Myocyte (in vitro differentiated cells): ENCODE data around the gene LCE6A. TPM values are rescaled to one million over a fixed set of nuclear protein-coding genes. Genes with fewer than 3 reads are reported as not detected.
A peak's percentile ranks its signal among the peaks of the same experiment; 100 is the strongest.

Source experiments
- DNase-seq: peaks from one replicate; pipeline ENCODE4 v3.0.0-alpha.2; 2012; ENCODE audit warnings: low read depth
- polyA plus RNA-seq: library from polyadenylated mRNA; unstranded; fragments of >200 nt; gene quantifications from one replicate; pipeline ENCODE4 v1.2.1, GENCODE V29; 2012; ENCODE audit warnings: missing spikeins
- total RNA-seq: library from RNA; depleted of rRNA; stranded (reverse); fragments of >200 nt; gene quantifications from 2 replicates; pipeline ENCODE4 v1.2.3, GENCODE V29; 2014

Gene LCE6A, protein sequence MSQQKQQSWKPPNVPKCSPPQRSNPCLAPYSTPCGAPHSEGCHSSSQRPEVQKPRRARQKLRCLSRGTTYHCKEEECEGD
- not detected in 2 replicates for total RNA-seq
- not detected for polyA plus RNA-seq

DNA sequence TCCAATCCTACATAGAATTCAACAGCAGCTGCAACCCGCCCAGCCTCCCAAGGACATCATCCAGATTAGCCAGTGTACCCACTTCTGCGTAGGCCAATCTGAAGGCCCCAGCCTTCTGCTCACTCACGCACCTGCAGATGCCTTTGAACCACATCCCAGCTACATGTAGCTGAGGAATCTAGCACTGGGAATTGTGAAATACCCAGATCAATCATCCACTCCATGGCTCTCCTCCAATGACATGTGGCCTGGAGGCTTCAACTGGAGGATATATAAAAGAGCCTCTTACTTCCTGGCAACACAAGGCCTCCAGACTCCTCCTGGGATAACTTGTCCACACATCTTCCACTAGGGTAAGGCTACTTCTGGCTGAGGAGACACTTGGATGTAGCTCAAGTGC lies at the start of gene LCE6A:
Gene LCE6A, plus strand, starts transcription at position 301 of the 400 bp plus-strand sequence. CDS start 665 bp downstream, outside the sequence.
- DNase-seq = no peak

DNA sequence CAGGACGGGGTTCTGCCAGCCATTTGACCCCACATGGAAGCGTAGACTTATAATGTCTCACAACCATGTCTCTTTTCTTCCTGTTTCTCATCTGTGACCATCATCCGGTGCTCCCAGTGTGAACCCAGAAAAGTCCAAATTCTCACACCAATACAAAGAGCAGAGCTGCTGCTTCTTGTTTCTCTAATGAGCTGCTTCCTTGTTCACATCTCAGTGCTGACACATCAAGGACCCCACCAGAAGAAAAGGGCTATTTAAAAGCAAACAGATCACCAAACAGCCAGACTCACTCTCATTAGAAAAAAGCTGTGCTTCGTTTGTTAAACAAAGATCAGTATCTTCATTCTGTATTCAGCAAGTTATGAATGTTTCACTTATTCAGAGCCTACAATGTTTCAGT lies 47.0 kb upstream of the LCE6A start:
- no peak for DNase-seq

DNA sequence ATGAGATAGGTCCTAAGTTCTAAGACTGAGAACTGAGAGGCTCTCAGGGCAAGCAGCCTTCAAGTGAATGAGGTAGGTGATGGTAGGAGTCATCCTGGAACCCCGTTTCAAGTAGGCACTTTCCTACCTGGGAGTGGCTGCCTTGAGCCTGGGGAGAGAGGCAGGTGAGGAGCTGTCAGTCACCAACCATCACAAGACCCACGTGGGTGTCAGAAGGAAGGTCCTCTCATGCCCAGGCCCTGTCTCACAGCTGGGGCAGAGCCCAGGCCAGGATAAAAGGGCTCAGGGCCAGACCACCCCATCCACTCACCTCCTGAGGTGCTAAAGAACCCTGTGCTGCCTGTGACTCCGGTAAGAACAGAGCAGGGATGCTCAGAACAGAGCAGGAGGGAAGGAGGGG lies 46.2 kb upstream of the LCE6A start, which contains the start of gene LCE1D:
Gene LCE1D, plus strand, starts transcription at position 301 of the 400 bp plus-strand sequence. CDS start 1,074 bp downstream, outside the sequence.
- no peak for DNase-seq

DNA sequence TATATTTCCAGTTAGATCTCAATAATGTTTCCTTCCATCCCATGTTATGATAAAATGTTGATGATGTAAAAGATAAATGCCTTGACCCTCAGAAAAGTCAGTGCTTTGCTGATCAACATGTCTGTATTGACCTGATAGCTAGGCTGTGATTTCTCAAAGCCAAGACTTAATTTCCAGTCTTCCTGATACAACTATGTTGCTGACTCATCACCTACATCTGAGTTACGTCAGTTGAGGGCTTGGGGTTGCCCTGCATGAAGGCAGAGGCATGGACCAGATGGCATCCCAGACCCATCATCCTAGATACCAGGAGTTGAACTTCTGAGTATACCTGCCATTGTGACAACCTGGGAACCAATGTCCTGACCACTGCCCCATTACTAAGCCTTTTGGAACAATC lies 41.3 kb upstream of the LCE6A start:
- no peak for DNase-seq

DNA sequence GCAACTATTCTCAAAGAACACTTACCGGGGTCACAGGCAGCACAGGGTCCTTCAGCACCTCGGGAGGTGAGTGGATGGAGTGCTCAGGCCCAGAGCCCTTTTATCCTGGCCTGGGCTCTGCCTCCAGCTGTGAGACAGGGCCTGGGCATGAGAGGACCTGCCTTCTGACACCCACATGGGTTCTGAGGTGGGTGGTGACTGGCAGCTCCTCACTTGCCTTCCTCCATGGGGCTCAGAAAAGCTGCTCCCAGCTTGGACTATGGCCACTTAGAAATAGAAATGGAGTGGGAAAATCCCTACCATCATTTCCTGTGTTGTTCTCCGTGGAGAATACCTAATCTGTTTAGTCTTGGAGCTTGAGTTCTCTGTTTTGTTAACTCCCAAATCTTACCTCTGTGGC lies 36.1 kb upstream of the LCE6A start, which contains the start of gene LCE1C:
Gene LCE1C, minus strand, starts transcription at position 76 of the 400 bp plus-strand sequence. CDS start 1,173 bp downstream, outside the sequence.
- DNase-seq = no peak

DNA sequence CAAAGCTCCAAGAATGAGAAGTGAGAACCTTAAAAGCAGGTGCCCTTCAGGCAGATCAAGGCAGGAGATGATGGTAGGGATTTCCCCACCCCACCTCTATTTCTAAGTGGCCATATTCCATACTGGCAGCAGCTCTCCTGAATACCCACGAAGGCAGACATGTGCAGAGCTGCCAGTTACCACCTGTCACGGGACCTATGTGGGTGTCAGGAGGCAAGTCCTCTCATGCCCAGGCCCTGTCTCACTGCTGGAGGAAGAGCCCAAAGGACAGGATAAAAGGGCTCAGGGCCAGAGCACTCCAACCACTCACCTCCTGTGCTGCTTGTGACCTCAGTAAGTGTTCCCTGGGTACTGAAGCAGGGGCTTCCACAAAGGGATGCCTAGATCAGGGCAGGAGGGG lies 31.6 kb upstream of the LCE6A start:
- DNase-seq = no peak

DNA sequence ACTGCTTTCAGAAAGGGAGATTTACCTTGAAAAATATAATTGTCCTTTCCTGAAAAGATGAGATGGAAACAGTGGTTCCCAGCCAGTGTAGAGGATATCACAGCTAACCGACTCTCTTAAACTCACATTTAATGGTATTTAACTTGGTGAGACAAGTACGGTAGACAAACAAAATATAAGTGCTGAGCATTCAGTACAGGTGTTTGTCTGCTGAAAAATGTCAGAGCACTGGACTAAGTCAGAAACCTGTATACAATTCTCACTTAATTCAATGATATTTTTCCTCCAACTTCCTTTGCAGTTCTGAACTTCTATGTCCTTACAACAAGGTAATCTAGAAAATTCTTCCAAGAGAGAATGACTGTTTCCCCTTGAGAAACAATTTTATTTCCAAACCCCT lies 31.0 kb upstream of the LCE6A start, which contains the start of gene LCE1B:
Gene LCE1B, plus strand, starts transcription at position 301 of the 400 bp plus-strand sequence. CDS start 476 bp downstream, outside the sequence.
- no peak for DNase-seq

DNA sequence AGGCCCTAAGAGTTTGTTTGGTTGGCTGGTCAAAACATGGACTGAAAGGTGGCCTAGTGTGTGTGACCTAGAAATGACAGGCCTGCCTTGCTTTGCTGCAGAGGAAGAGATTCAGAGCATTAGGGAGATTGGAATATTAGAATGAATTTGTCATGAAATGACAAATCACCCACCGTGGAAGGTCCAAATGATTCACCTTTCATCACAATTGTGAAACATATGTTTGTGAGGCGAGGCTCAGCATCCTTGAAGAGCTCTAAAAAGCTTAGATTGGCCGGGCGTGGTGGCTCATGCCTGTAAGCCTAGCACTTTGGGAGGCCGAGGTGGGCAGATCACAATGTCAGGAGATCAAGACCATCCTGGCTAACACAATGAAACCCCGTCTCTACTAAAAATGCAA lies 25.3 kb upstream of the LCE6A start:
- no peak for DNase-seq

DNA sequence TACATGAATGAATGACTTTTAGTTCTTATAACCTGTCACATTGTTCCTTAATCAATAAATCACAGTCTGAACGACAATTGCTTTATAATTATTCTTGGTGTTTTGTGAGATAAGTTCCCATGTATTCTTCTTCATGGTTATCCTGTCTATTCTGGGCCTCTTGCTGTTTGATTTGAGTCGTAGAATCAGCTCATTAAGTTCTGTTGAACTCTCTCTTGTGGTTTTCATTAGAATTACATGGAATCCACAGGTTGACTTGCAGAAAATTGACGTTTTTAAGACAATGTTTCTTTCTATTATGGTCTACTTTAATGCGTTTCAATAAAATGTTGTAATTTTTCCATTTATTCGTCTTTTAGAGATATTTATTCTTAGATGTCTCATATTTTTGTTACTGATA lies 19.4 kb upstream of the LCE6A start:
- no peak for DNase-seq

DNA sequence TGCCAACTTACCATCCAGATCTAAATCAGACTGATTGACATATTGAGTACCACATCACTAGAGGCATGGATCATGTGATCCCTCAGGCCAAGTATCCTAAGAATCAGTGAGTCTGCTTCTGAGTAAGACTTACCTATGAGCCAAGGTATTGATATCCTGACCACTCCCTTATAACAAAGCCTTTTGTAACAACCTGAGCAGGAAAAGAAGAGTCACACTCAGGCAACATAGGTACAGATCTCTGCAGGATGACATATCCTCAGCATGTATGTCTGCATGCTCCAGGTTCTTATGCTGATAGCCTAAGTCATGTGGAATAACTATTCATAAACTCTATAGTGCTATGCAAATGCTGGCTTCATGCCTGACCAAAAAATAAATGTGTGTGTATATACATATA lies 17.7 kb upstream of the LCE6A start:
- no peak for DNase-seq

DNA sequence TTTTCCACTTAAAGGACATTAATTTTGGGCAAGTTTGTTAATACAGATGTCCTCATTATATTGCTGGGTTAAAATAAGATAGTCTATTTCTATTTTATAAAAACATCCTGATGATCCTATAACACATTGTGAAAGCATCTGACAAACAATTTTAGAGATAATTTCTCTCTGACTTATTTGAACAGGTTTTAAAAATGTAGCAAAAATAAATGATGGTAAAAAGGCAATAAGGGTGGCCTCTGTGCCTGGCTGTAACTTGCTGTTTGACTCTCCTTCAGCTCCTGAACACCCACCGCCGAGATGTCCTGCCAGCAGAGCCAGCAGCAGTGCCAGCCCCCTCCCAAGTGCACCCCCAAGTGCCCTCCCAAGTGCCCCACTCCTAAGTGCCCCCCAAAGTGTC lies 15.5 kb upstream of the LCE6A start, which contains the start of gene LCE1A:
Gene LCE1A, plus strand, starts transcription at position 301 of the 400 bp plus-strand sequence. Its CDS starts 0 bp downstream, at position 301.
- no peak for DNase-seq

DNA sequence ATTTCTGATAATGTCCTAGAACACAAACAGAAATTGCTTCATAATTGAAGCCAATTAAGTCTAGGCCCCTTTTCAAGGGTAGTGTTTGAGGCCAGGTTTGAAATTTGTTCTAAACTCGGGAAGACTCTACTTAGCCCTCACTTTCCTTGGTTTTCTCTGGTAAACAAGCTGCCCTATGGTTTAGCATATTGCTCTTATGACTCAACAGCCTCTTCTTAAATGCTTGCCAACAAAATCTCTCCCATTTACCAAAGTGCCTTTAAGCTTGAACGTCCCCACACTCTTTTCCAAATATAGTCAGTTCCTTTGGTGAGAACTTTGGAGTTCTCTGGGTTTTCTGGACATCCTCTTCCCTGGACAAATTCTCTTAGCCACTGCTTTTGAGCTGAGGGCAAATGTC lies 5.8 kb upstream of the LCE6A start:
- no peak for DNase-seq

DNA sequence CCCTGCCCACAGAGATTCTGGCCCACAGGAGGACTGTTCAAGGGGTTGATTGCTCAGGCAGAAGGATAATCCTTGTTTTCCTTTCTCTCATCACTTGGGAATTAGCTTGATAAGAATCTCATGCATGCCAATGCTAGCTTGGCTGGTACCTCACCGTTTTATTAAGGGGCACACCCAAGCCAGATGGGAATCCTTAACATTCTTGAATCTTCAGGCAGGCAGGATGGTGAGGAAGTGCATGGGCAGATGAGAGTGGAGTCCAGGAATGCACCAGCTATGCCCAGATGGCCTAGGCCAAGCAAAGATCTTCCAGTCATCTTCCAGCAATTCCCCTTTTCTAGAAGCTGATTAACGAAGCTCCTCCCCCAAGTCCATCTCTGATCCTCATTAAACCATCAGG lies 13.0 kb downstream of the LCE6A start:
- DNase-seq = no peak

DNA sequence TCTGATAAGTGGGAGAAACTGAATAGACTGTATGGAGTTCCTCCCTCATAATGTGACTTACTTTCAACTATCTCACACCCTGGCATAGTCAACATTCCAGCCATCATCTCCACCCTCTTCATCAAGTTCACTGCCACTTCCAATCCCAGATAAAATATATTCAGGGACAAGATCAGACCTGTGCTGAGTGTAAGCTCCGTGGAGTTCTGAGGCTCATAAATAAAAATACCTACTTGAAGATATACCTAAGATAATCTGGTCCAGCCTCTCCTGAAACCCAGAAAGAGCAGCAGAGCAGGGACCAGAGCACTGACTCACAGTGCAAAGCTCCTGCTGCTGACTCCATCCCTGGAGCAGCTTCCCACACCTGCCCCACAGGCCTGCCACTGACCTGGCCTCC lies 15.4 kb downstream of the LCE6A start:
- DNase-seq = no peak

DNA sequence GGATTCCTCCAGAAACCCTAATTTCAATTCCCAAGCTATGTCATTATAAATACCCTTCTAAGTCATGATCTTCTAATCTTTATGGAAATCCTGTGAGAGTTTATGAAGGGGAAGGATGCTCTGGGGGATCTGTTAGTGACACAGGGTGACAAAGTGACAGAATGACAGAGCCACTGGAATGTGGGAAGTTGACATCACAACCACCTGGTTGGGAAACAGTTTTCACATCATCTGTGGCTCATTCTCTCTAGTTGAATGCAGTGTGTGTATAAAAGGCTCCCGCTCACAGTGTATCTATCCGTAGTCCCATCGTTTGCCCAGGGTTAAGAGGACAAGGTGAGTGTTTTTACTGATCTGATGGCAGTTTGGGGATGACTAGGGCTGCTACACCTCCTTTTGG lies 17.0 kb downstream of the LCE6A start, which contains the start of gene LCE7A:
Gene LCE7A, plus strand, starts transcription at position 301 of the 400 bp plus-strand sequence. CDS start 702 bp downstream, outside the sequence.
- DNase-seq = no peak

DNA sequence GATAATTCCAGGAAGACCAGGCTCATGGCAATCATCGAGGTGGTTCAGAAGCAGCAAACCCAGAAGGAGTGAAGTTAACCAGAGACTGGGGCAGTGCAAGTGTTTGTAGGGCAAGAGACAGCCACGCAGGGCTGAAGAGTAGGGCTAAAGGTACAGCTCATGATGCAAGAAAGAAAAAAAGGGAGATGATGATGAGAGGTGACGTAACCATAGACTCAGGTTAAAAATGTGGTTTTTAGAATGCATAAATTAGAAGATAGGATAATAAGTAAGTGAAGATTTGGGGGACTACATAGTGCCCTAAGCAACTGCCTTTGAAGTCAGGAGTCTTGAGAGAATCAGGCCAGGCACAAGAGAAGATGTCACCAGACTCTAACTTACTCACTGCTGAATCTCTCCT lies 17.5 kb downstream of the LCE6A start:
- DNase-seq = no peak

DNA sequence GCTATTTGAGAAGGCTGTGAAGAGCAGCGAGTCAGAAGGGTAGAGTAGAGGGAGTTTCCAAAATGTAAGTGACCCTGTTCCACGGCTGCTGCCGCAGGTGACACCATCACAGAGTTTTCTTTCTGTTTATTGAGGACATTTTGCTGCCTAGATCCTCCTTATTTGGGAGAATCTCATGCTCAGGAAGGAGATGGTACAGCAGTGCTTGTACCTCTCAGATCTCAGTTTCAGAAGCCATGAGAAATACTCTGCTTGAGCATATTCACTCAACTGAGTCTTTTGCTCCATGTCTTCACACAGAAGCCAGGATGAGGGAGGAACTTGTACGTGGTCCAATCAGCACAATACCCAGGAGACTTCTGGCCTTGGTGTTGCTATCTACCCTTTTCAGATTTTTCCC lies 18.7 kb downstream of the LCE6A start:
- no peak for DNase-seq

DNA sequence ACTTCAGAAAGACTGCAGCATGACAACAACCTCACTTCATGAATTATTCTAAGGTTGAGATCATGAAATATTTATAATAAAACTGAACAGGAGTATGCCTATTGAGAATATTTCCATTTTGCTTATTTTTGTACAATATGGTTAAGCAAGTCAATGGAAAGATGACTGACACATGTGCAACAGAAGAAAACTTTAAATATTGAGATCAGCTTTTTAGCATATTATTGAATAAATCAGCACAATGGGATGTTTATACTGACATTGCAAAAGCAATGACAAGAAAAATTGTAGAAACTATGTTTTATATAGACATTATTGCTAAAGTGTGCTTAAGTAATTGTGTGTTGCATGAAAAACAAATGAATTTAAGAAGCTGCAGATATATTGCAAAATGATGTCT lies 21.8 kb downstream of the LCE6A start:
- no peak for DNase-seq

DNA sequence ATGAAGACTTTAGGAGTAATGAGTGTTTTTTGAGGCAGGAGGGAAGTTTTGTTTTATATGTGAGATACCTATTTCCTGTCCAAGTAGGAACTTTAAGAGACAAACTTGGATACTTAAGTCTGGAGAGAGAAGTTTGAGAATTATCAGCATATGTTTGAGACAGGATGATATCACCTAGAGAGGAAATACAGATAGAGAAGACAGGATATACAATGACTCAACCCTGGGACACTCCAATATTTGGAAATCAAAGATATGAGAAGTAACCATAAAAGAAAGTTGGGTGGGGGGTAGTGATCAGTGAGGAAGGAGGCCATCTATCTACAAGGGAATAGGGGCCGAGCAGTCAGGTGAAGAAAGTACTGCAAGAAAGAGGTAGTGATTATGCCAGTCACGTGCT lies 23.7 kb downstream of the LCE6A start:
- no peak for DNase-seq

DNA sequence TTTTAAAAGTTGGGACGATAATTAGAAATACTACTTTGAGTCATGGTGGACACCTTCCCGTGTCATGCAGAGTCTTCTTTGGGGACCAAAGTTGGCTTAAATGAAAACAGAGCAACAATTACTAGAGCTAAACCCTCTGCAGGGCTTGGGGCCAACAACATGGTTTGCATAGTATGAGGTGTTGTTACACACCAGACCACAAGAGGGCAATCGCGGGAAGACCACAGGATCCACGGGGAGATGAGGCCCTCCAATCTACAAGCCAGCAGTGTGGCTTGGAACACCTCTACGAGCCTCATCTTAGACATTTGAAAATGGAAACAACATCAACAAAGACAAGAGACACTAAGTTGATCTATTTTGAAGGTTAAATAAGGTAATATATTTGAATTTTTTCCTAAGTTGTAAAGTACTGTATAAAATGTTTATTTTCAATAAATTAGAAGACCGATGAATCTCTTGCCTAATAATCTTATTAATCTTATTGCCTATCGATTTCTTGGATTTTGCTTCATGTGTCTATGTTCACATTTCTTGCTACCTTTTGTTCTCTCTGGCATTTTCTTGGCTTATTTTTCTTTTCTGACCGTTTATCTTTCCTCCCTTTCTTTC lies 27.3 kb downstream of the LCE6A start:
- peak; percentile 80 for DNase-seq

DNA sequence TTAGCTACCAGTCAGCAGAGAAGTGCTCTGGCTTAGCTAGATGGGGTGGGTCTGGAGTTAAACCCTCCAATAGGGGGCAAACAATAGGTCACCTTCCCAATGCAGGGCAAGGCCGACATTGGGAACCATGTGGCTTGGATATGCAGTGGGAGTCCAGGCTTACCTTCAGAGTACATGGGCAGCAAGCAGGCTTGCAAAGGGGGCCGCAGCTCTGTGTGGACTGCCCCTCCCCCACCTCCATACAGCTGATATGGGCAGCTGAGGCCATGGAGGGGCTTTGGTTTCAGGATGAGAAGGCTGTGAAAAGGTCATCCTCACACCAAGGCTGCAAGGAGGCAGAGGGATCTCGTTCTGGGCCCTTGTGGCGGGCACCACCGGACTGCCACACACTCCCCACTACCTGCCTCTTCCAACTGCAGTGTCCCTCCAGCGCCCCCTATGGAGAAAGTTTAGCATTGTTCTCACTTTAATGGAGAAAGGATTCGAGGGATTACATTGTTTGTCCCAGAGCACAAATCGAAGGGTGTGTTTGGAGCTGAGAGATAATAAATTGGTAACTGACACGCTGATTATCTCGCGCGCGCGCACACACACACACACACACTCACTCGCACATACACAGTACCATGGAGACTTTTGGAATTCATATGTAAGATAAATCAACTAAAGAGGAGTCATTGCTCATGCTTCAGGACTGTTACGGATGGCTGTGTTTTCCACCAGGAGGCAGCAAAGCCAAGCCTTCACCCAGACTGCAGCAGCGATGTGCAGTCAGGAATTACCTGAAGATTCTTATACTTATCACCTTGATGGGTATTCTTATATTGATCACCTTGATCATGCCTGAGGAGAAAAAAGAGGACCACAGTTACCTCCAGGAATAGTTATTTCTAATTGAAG lies 28.4 kb downstream of the LCE6A start:
- DNase-seq = no peak

DNA sequence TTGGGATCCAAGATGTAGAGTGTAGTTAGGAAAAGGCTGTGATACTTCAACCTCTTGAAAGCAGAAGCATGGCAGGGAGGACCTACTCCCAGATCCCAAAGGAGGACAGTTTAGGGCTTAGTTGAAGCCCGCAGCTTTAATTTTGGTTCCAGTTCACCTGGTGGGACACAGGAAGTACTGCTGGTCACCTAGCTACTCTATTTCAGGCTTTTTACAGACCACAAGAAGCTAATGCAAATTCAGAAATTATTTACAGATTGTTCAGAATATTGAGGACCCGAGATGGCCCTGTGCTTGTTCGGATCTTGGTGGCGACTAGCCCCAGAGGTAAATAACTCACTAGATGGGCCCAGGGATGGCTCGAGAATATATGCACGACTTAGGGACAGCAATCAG lies 29.1 kb downstream of the LCE6A start:
- DNase-seq = no peak
